ENCODE results near the gene CLEC17A. TPM values are rescaled to one million over a fixed set of nuclear protein-coding genes. Genes with fewer than 3 reads are reported as not detected.

Gene CLEC17A
- total and polyA plus RNA-seq, 2 of the 13 experiments (the other 11 are each of a cell fraction or from before 2014, with no cell fraction given): not detected

- H3K9ac ChIP-seq (ENCODE audit: insufficient read depth, low read depth, low read length): no peak overlapping the region
- ChIA-PET POLR2A (no interaction called here), CTCF (ENCODE audit: low intra/inter-chr PET ratio, low total read pairs) (no interaction called here)
- no peaks in the 10 kb centered on the region for H3K79me2 ChIP-seq (ENCODE audit: insufficient read depth, low read length)
- ATAC-seq (no peak), FAIRE-seq (no peak), DNase-seq (ENCODE audit: low spot score) (no peak)
- H3K4me2 ChIP-seq (ENCODE audit: low read depth, low read length): no peak overlapping the region
- H3K4me1 ChIP-seq (ENCODE audit: insufficient read depth, low read length): no peaks in the 10 kb centered on the region
- H4K20me1 ChIP-seq (ENCODE audit: insufficient read depth, low read length): no peaks in the 10 kb centered on the region
- in situ Hi-C loops (cut with HindIII; ENCODE audit: extremely low pct_ligation_motif_present, low pct_unique_long_range_greater_than_20kb): no loop called here
- no TSS peak for BruUV-seq (replicated peaks)
- H3K27ac ChIP-seq (ENCODE audit: extremely low read length, insufficient read depth, low read length): no peak overlapping the region
- intact Hi-C loops (cut with micrococcal nuclease; ENCODE audit: unreplicated experiment): no loop called here
- H2AFZ ChIP-seq (ENCODE audit: low read length): no peak overlapping the region
- H3K27me3 ChIP-seq (ENCODE audit: control insufficient read depth in 1 of 2, insufficient read depth in 2 of 2, low read length in 2 of 2): no peaks in the 10 kb centered on the region; a peak in 1 of 5 replicates
- no peaks in the 10 kb centered on the region for H3K36me3 ChIP-seq (replicated peaks in 1 of 2; ENCODE audit: control insufficient read depth in 1 of 2, insufficient read depth in 2 of 2, low read length in 2 of 2)
- WGBS (ENCODE audit: low lambda C conversion rate): 57% methylated on average over 5 of the region's 8 CpGs
- 0 out of 2 replicates have a peak, but pooled peaks cover 9% of the 10 kb centered on the region for H3K9me3 ChIP-seq (ENCODE audit: low read length)
- H3K4me3 ChIP-seq (replicated peaks in 1 of 3; ENCODE audit: insufficient read depth in 1 of 3, low read depth in 2 of 3, low read length in 3 of 3): no peak overlapping the region
- TF ChIP-seq NR2F2 (IDR thresholded peaks at IDR 0.05; ENCODE audit: borderline replicate concordance, low read depth) (no peak), EHMT2 (IDR thresholded peaks at IDR 0.05; ENCODE audit: borderline replicate concordance, low read depth, low read length) (no peak), NFAT5 (CRISPR knock-in tag; IDR thresholded peaks at IDR 0.05) (no peak), EED (CRISPR knock-in tag; IDR thresholded peaks at IDR 0.05) (no peak), HDAC1 (CRISPR knock-in tag; IDR thresholded peaks at IDR 0.05) (no peak), MZF1 (CRISPR knock-in tag; IDR thresholded peaks at IDR 0.05; ENCODE audit: borderline replicate concordance) (no peak), ZNF713 (CRISPR knock-in tag; IDR thresholded peaks at IDR 0.05) (no peak), ZNF510 (CRISPR knock-in tag; IDR thresholded peaks at IDR 0.05; ENCODE audit: low read depth) (no peak), ZNF747 (CRISPR knock-in tag; IDR thresholded peaks at IDR 0.05; ENCODE audit: borderline replicate concordance) (no peak), ZFY (CRISPR knock-in tag; IDR thresholded peaks at IDR 0.05) (no peak), ZNF318 (CRISPR knock-in tag; IDR thresholded peaks at IDR 0.05) (no peak), MIER2 (CRISPR knock-in tag; IDR thresholded peaks at IDR 0.05) (no peak)
Measured at GRCh38 chr19:14599548-14600147, 16.8 kb downstream of the CLEC17A start.
